Measurements from ENCODE around the gene KAT8.

KAT8 gene

GRCh38 chr16:31117384-31118222 lies at the start of gene KAT8:
TSS of gene KAT8 (plus strand) at chr16:31117664. CDS start at chr16:31117682, 18 bp downstream.
- DNase-seq (ENCODE audit: low read depth, low spot score) = peak; percentile 95

DNA sequence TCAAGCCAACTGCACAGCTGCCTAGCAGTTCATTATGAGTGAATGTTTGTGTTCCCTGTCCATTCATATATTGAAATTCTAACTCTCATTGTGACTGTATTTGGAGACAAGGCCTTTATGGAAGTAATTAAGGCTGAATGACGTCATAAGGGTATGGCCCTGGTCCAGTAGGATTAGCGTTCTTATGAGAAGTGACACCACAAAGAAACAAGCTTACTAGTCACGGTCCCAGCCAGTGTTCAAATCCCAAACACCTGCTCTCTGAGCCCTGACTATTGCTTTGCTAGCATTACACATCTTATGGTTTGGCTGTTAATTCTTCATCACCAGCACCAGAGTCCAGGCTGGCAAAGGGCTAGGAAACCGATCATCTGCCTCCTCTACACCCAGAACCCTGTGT lies 45.6 kb upstream of the KAT8 start:
- no peak for DNase-seq (ENCODE audit: low read depth, low spot score)

DNA sequence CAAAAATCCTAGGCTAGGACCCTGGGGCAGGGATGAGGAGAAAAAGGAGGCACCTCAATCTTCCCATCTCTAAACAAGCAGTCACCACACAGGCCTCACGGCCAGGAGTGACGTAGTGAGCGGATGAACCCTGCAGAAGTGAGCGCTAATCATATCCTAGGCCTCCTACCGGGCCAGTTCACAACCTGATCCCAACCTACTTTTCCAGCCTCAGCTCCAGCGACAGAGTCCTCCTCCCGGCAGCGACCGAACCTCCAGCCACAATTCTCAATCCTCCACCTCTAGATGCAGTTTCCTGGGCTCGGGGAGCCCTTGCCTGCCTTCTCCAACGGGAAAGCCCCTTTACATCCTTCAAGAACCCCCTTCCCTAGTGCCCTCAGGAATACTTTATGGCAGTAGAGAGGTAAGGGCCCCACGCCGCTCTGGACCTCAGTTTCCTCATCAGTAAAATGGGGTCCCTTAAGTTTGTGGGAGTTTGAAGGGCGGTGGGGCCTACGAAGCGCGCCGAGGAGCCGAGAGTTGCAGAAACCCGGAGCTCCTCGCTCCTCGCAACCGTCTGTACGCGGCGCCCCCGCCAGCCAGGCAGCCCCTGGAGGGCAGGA lies 44.8 kb upstream of the KAT8 start:
- DNase-seq (ENCODE audit: low read depth, low spot score) = no peak

DNA sequence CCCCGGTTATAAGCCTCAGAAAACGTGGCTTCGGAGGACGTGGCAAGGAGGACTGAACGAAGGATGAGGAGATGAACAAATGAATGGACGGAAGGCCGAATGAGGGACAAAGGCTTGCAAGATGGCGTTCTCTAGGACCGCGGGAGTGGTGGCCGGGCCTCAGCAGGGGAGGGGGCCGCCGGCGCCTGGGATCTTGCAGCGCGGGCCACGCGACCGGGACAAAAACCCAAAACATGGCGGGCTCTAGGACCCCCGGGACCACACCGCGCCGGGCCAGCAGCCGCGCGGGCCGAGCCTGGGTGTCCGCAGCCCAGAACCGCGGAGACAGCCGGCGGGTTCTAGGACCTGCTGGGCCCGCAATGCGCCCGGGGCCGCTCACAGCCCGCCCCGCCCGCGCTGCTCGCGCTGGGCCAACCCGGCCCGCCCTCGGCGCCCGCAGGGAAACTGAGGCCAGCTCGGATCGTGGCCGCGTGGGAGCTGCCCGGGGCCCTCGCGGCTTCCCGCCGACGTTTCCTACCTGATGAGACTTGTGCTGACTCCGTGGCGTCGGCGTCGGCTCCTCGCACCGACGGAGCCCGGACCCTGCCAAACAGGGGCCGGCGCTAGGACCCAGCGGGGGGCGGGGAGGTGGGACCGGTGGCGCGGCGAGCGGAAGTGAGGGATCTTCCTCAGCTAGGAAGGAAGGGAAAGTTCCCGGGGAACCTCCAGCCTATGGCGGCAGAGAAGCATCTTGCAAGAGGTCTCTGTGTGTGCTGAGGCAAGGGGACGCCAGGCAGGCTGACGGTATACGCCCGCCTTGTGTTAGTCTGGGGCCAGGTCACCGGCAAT lies 44.1 kb upstream of the KAT8 start:
- peak; percentile 77 for DNase-seq (ENCODE audit: low read depth, low spot score)

DNA sequence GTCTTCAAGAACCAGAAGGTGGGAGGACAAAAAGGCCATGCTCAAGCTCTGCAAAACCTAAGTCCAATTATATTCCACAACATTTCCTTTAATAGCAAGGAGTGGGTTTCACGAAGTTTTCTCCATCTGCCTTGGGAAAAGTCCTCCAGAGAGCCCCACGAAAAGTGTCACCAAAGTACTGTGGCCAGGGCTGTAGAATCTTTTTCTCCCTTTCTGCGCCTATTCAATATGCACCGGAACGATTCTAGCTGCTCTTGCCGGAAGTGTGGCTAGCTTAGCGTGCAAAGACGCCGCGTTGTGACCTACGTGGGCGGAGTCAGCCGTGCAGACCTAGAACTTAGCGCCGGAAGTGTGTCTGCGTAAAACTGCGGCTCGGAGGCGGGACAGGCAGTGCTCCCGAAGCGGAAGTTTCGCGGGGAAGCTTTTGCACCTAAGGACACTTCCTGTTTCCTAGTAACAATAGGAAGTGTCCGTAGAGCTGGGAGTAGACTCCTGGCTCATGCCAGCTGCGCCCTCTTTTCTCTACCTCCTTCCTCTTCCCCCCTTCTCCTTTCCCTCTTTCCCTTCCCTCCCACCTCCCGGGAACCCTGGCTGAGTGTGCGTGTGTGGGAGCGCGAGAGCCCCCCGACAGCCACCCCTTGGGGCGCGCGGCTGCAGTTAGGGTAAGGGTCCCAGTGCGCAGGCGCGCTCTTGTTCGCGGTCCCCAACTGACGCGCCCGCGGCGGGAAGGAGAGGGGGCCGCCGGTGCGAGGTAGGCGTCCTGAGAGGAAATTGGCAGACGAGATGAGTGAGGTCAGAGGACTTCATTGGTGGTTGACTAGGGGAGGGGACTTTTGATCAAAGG lies 43.3 kb upstream of the KAT8 start, which contains the start of the genes ZNF646 and ZNF668:
ZNF646 (plus strand) TSS at position 453 of the 844 bp plus-strand sequence. CDS start 1,903 bp downstream, outside the sequence.
ZNF668 (minus strand) TSS at position 271 of the 844 bp plus-strand sequence. CDS start 9,781 bp downstream, outside the sequence.
- DNase-seq (ENCODE audit: low read depth, low spot score) = peak; percentile 97

DNA sequence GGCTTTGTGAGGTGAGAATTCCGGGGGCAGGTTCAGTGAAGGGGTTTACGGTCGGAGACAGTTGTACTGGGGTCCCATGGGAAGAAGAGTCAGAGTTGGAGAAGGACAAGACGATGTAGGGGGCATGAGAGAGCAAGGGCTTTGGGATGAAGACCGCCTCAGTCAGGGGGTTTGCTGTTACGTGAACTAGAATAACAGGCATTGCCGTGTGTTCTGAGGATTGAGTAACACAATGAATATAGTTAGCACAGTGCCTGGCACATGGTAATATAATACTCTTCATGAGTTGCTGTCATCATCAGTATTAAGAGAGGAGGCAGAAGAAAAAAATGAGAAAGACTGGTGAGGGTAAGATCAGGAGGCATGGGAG lies 42.7 kb upstream of the KAT8 start:
- no peak for DNase-seq (ENCODE audit: low read depth, low spot score)

- DNase-seq (ENCODE audit: low read depth, low spot score) = no peak
These were observed 41.1 kb upstream of the KAT8 start for GRCh38 chr16:31076319-31076718.

GRCh38 chr16:31077024-31077423 lies 40.4 kb upstream of the KAT8 start:
- DNase-seq (ENCODE audit: low read depth, low spot score) = no peak

- DNase-seq (ENCODE audit: low read depth, low spot score) = no peak
These were observed 39.7 kb upstream of the KAT8 start for GRCh38 chr16:31077592-31078396.

GRCh38 chr16:31078597-31079341 lies 38.7 kb upstream of the KAT8 start:
- no peak for DNase-seq (ENCODE audit: low read depth, low spot score)

DNA sequence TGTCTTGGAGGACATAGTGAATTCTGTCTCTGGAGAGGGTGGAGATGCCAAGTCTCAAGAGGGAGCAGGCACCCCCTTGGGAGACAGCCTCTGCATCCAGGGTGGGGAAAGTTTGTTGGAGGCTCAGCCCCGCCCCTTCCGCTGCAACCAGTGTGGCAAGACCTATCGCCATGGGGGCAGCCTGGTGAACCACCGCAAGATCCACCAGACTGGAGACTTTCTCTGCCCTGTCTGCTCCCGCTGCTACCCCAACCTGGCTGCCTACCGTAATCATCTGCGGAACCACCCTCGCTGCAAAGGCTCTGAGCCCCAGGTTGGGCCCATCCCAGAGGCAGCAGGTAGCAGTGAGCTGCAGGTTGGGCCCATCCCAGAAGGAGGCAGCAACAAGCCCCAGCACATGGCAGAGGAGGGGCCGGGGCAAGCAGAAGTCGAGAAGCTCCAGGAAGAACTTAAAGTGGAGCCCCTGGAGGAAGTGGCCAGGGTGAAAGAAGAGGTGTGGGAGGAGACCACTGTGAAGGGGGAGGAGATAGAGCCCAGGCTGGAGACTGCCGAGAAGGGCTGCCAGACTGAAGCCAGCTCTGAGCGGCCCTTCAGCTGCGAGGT lies 38.0 kb upstream of the KAT8 start:
- DNase-seq (ENCODE audit: low read depth, low spot score) = no peak

DNA sequence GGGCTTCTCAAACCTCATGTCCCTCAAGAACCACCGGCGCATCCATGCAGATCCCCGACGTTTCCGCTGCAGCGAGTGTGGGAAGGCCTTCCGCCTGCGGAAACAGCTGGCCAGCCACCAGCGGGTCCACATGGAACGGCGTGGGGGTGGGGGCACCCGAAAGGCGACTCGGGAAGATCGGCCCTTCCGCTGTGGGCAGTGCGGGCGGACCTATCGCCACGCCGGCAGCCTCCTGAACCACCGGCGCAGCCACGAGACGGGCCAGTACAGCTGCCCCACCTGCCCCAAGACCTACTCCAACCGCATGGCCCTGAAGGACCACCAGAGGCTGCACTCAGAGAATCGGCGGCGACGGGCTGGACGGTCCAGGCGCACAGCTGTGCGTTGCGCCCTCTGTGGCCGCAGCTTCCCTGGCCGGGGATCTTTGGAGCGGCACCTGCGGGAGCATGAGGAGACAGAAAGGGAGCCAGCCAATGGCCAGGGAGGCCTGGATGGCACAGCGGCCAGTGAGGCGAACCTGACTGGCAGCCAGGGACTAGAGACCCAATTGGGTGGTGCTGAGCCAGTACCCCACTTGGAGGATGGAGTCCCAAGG lies 37.3 kb upstream of the KAT8 start:
- no peak for DNase-seq (ENCODE audit: low read depth, low spot score)

DNA sequence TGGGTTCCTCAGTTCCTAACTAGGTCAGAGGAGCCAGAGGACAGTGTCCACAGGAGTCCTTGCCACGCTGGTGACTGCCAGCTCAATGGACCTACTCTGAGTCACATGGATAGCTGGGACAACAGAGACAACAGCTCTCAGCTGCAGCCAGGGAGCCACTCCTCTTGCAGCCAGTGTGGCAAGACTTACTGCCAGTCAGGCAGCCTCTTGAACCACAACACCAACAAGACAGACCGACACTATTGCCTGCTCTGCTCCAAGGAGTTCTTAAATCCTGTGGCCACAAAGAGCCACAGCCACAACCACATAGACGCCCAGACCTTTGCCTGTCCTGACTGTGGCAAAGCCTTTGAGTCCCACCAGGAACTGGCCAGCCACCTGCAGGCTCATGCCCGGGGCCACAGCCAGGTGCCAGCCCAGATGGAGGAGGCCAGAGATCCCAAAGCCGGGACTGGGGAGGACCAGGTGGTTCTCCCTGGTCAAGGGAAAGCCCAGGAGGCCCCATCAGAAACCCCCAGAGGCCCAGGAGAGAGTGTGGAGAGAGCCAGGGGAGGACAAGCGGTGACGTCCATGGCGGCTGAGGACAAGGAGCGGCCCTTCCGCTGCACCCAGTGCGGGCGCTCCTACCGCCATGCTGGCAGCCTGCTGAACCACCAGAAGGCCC lies 36.6 kb upstream of the KAT8 start:
- no peak for DNase-seq (ENCODE audit: low read depth, low spot score)

- no peak for DNase-seq (ENCODE audit: low read depth, low spot score)
These were observed 35.8 kb upstream of the KAT8 start for GRCh38 chr16:31081428-31082351.

DNA sequence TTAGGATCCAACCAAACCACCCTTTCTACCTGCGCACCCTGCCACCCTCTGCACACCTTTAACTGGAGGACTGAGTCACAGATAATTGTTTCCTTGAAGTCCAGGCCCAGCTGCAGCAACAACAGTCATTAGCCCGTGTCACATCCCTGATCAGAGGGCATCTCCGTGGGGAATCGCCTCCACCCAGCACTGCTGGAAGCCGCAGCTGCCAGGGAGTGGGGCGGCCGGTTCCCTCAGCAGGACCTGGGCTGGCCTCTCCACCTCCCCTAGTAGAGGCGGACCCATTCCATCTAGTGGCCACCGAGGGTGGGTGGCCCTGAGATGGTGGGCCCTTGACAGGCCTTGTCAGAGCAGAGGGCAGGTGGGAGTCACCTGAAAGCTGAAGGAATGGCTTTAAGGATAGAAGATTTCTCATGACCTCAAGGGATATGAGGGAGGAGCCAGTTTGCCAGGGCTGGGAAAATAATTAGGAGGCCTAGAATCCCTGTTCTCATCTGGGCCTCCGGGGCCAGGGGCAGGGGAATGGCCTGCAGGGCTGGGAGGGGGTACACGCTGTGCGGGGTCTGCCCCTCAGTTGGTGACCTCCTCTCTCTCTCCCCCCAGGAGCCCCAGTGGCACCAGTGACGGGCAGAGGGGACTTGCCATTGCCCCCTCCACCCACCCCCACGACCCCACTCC lies 35.0 kb upstream of the KAT8 start:
- no peak for DNase-seq (ENCODE audit: low read depth, low spot score)

DNA sequence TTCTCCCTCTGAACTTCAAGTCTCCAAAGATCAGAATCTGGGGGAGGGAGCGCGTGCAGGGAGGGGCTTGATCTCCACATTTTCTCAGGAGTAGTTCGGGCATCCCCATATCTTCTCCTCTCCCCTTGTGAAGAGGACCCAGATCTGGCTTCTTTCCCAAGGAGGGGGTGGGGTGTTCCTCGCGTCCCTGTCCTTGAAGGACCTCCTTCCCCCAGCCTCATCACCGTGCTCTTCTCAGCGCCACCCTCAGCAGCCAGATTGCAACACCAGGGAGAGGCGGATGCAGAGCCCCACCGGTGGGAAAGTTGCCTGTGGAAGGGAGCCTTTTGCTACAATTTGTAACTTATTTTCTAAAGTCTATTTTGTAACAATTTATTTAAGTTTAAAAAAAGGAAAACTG lies 34.4 kb upstream of the KAT8 start:
- no peak for DNase-seq (ENCODE audit: low read depth, low spot score)

GRCh38 chr16:31083556-31083955 lies 33.9 kb upstream of the KAT8 start:
- no peak for DNase-seq (ENCODE audit: low read depth, low spot score)
